Ishikawa (cell line): Measurements from ENCODE around the gene CDCP2.

Source experiments
- CEBPB ChIP-seq: IDR thresholded peaks from 2 replicates; pipeline ENCODE4 v1.6.1; 2012
- EGR1 ChIP-seq: IDR thresholded peaks from 2 replicates; pipeline ENCODE4 v1.6.1; 2012
- EP300 ChIP-seq: IDR thresholded peaks from 2 replicates; pipeline ENCODE4 v1.6.1; 2012; ENCODE audit warnings: borderline replicate concordance
- FOXM1 ChIP-seq: IDR thresholded peaks from 2 replicates; pipeline ENCODE4 v1.6.1; 2012; ENCODE audit warnings: low read depth, borderline replicate concordance
- NFIC ChIP-seq: IDR thresholded peaks from 2 replicates; pipeline ENCODE4 v1.6.1; 2012
- RAD21 ChIP-seq: IDR thresholded peaks from 2 replicates; pipeline ENCODE4 v1.6.1; 2012; ENCODE audit warnings: low read depth
- TAF1 ChIP-seq: IDR thresholded peaks from 2 replicates; pipeline ENCODE4 v1.6.1; 2012; ENCODE audit warnings: low read depth, mild to moderate bottlenecking
- TCF12 ChIP-seq: IDR thresholded peaks from 2 replicates; pipeline ENCODE4 v1.6.1; 2012; ENCODE audit warnings: low read depth
- TEAD4 ChIP-seq: IDR thresholded peaks from 2 replicates; pipeline ENCODE4 v1.6.1; 2012
- YY1 ChIP-seq: IDR thresholded peaks from 2 replicates; pipeline ENCODE4 v1.6.1; 2012; ENCODE audit warnings: low read depth
- TF ChIP-seq, protein P1 (sequence below): IDR thresholded peaks from 2 replicates; pipeline ENCODE4 v1.6.1; 2012; ENCODE audit warnings: low read depth, mild to moderate bottlenecking
- TF ChIP-seq, protein P2 (sequence below): IDR thresholded peaks from 2 replicates; pipeline ENCODE4 v1.6.1; 2012

DNA sequence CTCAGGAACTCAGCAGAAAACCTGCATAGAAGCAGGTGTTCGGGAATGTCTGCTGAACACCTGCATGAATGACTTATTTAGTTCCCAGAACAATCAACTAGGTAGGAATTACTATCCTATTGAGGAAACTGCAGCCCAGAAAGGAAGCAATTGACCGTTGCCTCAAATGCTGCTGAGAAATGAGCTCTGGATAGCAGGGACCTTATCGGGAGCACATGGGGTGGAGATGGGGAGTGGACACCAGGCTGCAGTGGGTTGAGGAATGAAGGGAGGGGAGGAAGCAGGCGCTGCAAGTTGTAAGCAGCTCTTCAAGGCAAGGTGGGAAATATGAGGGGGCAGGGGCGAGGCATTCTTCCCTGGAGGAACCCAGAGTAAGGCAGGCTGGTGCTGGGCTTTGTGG lies 10.8 kb upstream of the CDCP2 start:
- TF ChIP-seq TEAD4 (no peak), EGR1 (no peak), TAF1 (no peak), NFIC (no peak), CEBPB (no peak), EP300 (no peak), RAD21 (no peak), YY1 (no peak), TCF12 (no peak), FOXM1 (no peak)
- TF ChIP-seq, protein P1, sequence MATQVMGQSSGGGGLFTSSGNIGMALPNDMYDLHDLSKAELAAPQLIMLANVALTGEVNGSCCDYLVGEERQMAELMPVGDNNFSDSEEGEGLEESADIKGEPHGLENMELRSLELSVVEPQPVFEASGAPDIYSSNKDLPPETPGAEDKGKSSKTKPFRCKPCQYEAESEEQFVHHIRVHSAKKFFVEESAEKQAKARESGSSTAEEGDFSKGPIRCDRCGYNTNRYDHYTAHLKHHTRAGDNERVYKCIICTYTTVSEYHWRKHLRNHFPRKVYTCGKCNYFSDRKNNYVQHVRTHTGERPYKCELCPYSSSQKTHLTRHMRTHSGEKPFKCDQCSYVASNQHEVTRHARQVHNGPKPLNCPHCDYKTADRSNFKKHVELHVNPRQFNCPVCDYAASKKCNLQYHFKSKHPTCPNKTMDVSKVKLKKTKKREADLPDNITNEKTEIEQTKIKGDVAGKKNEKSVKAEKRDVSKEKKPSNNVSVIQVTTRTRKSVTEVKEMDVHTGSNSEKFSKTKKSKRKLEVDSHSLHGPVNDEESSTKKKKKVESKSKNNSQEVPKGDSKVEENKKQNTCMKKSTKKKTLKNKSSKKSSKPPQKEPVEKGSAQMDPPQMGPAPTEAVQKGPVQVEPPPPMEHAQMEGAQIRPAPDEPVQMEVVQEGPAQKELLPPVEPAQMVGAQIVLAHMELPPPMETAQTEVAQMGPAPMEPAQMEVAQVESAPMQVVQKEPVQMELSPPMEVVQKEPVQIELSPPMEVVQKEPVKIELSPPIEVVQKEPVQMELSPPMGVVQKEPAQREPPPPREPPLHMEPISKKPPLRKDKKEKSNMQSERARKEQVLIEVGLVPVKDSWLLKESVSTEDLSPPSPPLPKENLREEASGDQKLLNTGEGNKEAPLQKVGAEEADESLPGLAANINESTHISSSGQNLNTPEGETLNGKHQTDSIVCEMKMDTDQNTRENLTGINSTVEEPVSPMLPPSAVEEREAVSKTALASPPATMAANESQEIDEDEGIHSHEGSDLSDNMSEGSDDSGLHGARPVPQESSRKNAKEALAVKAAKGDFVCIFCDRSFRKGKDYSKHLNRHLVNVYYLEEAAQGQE, result no peak
- TF ChIP-seq, protein P2, sequence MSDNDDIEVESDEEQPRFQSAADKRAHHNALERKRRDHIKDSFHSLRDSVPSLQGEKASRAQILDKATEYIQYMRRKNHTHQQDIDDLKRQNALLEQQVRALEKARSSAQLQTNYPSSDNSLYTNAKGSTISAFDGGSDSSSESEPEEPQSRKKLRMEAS, result no peak
